ENCODE data around the gene LAG3. TPM values are rescaled to one million over a fixed set of nuclear protein-coding genes. Genes with fewer than 3 reads are reported as not detected.

Gene LAG3
- total RNA-seq, 1 experiment from 2014 or later, result not detected

GRCh38 chr12:6750506-6750905 is 21.8 kb upstream of the LAG3 start:
- Histone ChIP-seq H3K36me3 (peaks cover 58% of the 10 kb centered on the region), H3K4me3 (no peak overlapping the region), H3K27me3 (no peaks in the 10 kb centered on the region), H3K9me3 (no peaks in the 10 kb centered on the region)
- no peak for DNase-seq

- peak overlapping the region; percentile 97 for H3K4me3 ChIP-seq
- no peaks in the 10 kb centered on the region for H3K9me3 ChIP-seq
- peaks cover 58% of the 10 kb centered on the region for H3K36me3 ChIP-seq
- no peaks in the 10 kb centered on the region for H3K27me3 ChIP-seq
- no peak for DNase-seq
Measured at GRCh38 chr12:6751767-6752166, 20.6 kb upstream of the LAG3 start.

GRCh38 chr12:6752167-6752920 is 20.0 kb upstream of the LAG3 start:
- Histone ChIP-seq H3K4me3 (peak overlapping the region; percentile 97), H3K9me3 (no peaks in the 10 kb centered on the region), H3K36me3 (peaks cover 55% of the 10 kb centered on the region), H3K27me3 (no peaks in the 10 kb centered on the region)
- DNase-seq, result peak; percentile 49

- peaks cover 47% of the 10 kb centered on the region for H3K36me3 ChIP-seq
- H3K4me3 ChIP-seq, result peak within 1 kb of the TSS; percentile 97
- peak; percentile 98 for DNase-seq
- H3K27me3 ChIP-seq, result no peaks in the 10 kb centered on the region
- H3K9me3 ChIP-seq, result no peaks in the 10 kb centered on the region
Measured at GRCh38 chr12:6752921-6753771, 19.2 kb upstream of the LAG3 start, which contains the start of gene MLF2. Gene MLF2, minus strand, starts transcription at chr12:6753141. Its CDS starts 807 bp downstream, at chr12:6752334.

GRCh38 chr12:6753772-6754356 is 18.5 kb upstream of the LAG3 start:
- Histone ChIP-seq H3K27me3 (no peaks in the 10 kb centered on the region), H3K9me3 (no peaks in the 10 kb centered on the region), H3K36me3 (peaks cover 40% of the 10 kb centered on the region), H3K4me3 (no peak overlapping the region)
- no peak for DNase-seq

GRCh38 chr12:6754411-6754810 is 17.9 kb upstream of the LAG3 start:
- Histone ChIP-seq H3K36me3 (peaks cover 34% of the 10 kb centered on the region), H3K9me3 (no peaks in the 10 kb centered on the region), H3K4me3 (no peak overlapping the region), H3K27me3 (no peaks in the 10 kb centered on the region)
- no peak for DNase-seq

- H3K9me3 ChIP-seq, result no peaks in the 10 kb centered on the region
- no peaks in the 10 kb centered on the region for H3K27me3 ChIP-seq
- DNase-seq, result no peak
- no peak overlapping the region for H3K4me3 ChIP-seq
- peaks cover 7% of the 10 kb centered on the region for H3K36me3 ChIP-seq
Measured at GRCh38 chr12:6757028-6757690, 15.2 kb upstream of the LAG3 start.

- no peaks in the 10 kb centered on the region for H3K36me3 ChIP-seq
- no peaks in the 10 kb centered on the region for H3K9me3 ChIP-seq
- DNase-seq, result no peak
- H3K4me3 ChIP-seq, result no peak overlapping the region
- H3K27me3 ChIP-seq, result no peaks in the 10 kb centered on the region
Measured at GRCh38 chr12:6758506-6759095, 13.7 kb upstream of the LAG3 start.

- no peak overlapping the region for H3K4me3 ChIP-seq
- no peaks in the 10 kb centered on the region for H3K9me3 ChIP-seq
- H3K36me3 ChIP-seq, result no peaks in the 10 kb centered on the region
- no peaks in the 10 kb centered on the region for H3K27me3 ChIP-seq
- DNase-seq, result no peak
Measured at GRCh38 chr12:6759741-6760140, 12.6 kb upstream of the LAG3 start.

- DNase-seq, result no peak
- Histone ChIP-seq H3K4me3 (peak overlapping the region; percentile 22), H3K36me3 (peaks cover 8% of the 10 kb centered on the region), H3K9me3 (no peaks in the 10 kb centered on the region), H3K27me3 (no peaks in the 10 kb centered on the region)
Measured at GRCh38 chr12:6763380-6763779, 8.9 kb upstream of the LAG3 start.

- H3K36me3 ChIP-seq, result peaks cover 16% of the 10 kb centered on the region
- peak; percentile 98 for DNase-seq
- H3K9me3 ChIP-seq, result no peaks in the 10 kb centered on the region
- H3K4me3 ChIP-seq, result peak overlapping the region; percentile 22
- no peaks in the 10 kb centered on the region for H3K27me3 ChIP-seq
Measured at GRCh38 chr12:6764011-6764828, 8.1 kb upstream of the LAG3 start.

- H3K4me3 ChIP-seq, result peak overlapping the region; percentile 90
- DNase-seq, result no peak
- no peaks in the 10 kb centered on the region for H3K9me3 ChIP-seq
- H3K27me3 ChIP-seq, result no peaks in the 10 kb centered on the region
- peaks cover 24% of the 10 kb centered on the region for H3K36me3 ChIP-seq
Measured at GRCh38 chr12:6765048-6765633, 7.2 kb upstream of the LAG3 start.

GRCh38 chr12:6765634-6766581 is 6.4 kb upstream of the LAG3 start, which contains the start of gene PTMS:
Gene PTMS, plus strand, starts transcription at chr12:6766363. Its CDS starts 343 bp downstream, at chr12:6766706.
- DNase-seq, result peak; percentile 94
- peak within 1 kb of the TSS; percentile 90 for H3K4me3 ChIP-seq
- peaks cover 27% of the 10 kb centered on the region for H3K36me3 ChIP-seq

GRCh38 chr12:6766651-6767349 is 5.5 kb upstream of the LAG3 start:
- peak; percentile 74 for DNase-seq

More at GRCh38 chr12:6765634-6766581, 6.4 kb upstream of the LAG3 start, which contains the start of gene PTMS:
- Histone ChIP-seq H3K27me3 (no peaks in the 10 kb centered on the region), H3K9me3 (no peaks in the 10 kb centered on the region)

More at GRCh38 chr12:6766651-6767349, 5.5 kb upstream of the LAG3 start:
- Histone ChIP-seq H3K27me3 (no peaks in the 10 kb centered on the region), H3K9me3 (no peaks in the 10 kb centered on the region), H3K4me3 (peak overlapping the region; percentile 90), H3K36me3 (peaks cover 35% of the 10 kb centered on the region)
